Activated naive CD8-positive, alpha-beta T cell (primary cell): ENCODE results near the gene GALNT9.

Source experiments
- H3K27ac Mint-ChIP-seq: one replicate; pipeline ENCODE4 v1.8.0; 2021; ENCODE audit warnings: mixed read lengths
- H3K27me3 Mint-ChIP-seq: one replicate; pipeline ENCODE4 v1.8.0; 2021; ENCODE audit warnings: mixed read lengths
- H3K36me3 Mint-ChIP-seq: one replicate; pipeline ENCODE4 v1.8.0; 2021; ENCODE audit warnings: mixed read lengths
- H3K4me1 Mint-ChIP-seq: one replicate; pipeline ENCODE4 v1.8.0; 2021; ENCODE audit warnings: low read depth, mixed read lengths
- H3K4me3 Mint-ChIP-seq: one replicate; pipeline ENCODE4 v1.8.0; 2021; ENCODE audit warnings: mild to moderate bottlenecking, mixed read lengths
- H3K9me3 Mint-ChIP-seq: one replicate; pipeline ENCODE4 v1.8.0; 2021; ENCODE audit warnings: low read depth, mixed read lengths

GALNT9 gene

DNA sequence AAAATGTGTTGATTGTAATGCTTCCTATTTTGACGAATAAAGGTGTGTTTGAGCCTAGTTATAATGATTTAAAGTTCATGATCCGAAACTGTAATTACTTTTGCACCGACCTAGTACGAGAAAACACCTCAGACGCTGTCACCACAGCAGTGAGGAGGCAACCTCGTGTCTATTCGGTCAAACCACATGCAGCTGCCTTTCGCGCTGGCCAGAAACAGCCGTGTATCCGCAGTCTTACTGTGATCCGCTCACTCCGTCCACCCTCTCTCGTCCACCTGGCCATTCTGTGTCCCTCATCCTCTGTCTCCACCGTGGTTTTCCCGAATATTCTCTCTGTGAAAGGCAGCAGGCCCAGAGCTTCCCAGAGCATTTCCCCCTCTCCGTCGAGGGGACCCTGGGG, 118.1 kb downstream of the GALNT9 start:
- Mint-ChIP-seq H3K27me3 (peaks cover 2% of the 10 kb centered on the region), H3K4me3 (no peak overlapping the region), H3K4me1 (no peaks in the 10 kb centered on the region), H3K36me3 (no peaks in the 10 kb centered on the region), H3K9me3 (no peaks in the 10 kb centered on the region), H3K27ac (no peak overlapping the region)

DNA sequence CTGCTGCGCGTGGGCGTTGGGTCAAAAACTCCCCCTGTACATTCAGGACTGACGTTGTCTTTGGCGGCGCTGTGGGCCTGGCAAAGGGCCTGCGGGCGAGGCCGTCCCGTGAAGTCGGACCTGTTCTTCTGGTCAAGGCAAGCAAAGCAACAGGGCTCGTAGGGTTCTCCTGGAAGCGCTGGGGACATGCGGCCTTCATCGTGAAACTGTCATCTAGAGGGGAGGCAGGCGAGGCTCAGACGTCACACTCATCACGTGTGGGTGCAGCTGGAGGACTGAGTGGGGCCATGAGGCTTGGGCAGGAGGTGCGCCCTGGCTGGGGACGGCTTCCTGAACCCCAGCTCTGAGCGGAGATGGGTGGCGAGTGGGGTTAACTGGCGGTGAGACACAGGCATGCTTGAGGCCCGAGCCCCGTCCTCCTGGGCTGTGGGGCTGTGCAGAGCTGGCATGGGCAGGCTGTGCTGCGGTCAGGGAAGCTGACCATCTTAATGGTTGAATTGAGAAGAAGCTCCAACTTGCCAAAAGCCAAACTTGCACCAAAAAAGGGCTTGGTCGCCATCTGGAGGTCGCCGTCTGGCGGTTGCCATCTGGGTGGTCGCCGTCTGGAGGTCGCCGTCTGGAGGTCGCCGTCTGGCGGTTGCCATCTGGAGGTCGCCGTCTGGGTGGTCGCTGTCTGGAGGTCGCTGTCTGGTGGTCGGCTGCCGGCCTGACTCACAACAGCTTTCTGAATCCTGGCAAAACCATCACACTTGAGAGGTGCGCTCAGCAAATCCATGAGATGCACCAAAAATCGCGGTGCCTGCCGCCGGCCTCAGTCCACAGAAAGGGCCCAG, 119.0 kb downstream of the GALNT9 start:
- H3K36me3 Mint-ChIP-seq: no peaks in the 10 kb centered on the region

DNA sequence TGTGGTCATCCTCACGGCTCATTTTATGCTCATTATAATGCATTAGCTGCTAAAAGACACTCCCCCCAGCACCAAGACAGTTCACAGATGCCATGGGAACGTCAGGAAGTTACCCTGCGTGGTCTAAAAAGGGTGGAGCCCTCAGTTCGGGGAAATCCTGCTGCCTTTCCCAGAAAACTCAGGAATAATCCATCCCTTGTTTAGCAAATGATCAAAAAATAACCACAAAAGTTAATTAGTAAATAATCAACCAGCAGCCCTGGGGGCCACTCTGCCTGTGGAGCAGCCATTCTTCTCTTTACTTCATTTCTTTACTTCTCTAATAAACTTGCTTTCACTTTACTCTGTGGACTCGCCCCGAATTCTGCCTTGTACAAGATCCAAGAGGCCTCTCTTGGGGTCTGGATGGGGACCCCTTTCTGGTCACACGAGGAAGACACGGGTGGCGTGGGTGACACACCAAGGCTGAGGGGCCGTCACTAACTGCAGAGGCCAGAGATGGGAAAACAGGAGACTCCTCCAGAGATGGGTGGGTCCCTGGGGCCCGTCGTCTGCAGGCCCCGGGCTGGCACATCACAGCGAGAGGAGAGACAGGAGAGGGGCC, 119.7 kb downstream of the GALNT9 start:
- Mint-ChIP-seq H3K9me3 (no peaks in the 10 kb centered on the region), H3K36me3 (no peaks in the 10 kb centered on the region), H3K27ac (no peak overlapping the region), H3K4me1 (peaks cover 4% of the 10 kb centered on the region), H3K4me3 (no peak overlapping the region), H3K27me3 (no peaks in the 10 kb centered on the region)

More for the DNA sequence above, 119.0 kb downstream of the GALNT9 start:
- Mint-ChIP-seq H3K27me3 (no peaks in the 10 kb centered on the region), H3K4me3 (no peak overlapping the region), H3K4me1 (no peaks in the 10 kb centered on the region), H3K27ac (no peak overlapping the region), H3K9me3 (no peaks in the 10 kb centered on the region)

DNA sequence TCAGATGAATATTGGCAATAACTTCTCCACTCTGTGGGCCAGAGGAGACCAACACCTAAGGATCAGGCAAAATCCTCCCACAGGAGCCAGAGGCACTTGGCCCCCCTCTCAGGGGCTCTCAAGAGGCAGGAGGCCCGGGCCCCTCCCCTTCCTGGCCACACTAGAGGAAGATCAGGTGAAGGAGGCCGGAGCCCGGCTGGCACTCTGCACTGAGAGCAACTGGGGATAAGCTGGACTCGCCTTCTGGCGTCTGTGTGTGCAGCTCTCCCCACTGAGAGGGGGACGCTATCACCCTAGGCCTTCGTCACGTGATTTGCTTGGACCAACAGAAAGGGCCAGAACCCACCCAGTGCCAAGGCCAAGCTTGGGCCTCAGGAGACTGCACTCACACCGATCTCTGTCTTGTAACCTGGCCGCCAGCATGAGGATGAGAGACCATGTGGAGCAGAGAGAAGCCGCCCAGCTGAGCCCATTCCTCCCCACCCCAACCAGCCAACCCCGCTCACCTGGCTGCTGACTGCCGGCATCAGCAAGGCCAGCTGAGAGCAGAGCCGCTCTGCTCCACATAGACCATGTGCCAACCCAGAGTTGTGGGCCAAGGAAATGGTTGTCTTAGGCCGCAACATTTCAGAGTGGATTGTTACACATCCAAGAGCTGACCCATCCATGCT, 121.1 kb downstream of the GALNT9 start:
- H3K9me3 Mint-ChIP-seq: no peaks in the 10 kb centered on the region
- H3K4me3 Mint-ChIP-seq: no peak overlapping the region
- H3K27ac Mint-ChIP-seq: no peak overlapping the region
- H3K4me1 Mint-ChIP-seq: peaks cover 4% of the 10 kb centered on the region
- peaks cover 4% of the 10 kb centered on the region for H3K27me3 Mint-ChIP-seq
- no peaks in the 10 kb centered on the region for H3K36me3 Mint-ChIP-seq

DNA sequence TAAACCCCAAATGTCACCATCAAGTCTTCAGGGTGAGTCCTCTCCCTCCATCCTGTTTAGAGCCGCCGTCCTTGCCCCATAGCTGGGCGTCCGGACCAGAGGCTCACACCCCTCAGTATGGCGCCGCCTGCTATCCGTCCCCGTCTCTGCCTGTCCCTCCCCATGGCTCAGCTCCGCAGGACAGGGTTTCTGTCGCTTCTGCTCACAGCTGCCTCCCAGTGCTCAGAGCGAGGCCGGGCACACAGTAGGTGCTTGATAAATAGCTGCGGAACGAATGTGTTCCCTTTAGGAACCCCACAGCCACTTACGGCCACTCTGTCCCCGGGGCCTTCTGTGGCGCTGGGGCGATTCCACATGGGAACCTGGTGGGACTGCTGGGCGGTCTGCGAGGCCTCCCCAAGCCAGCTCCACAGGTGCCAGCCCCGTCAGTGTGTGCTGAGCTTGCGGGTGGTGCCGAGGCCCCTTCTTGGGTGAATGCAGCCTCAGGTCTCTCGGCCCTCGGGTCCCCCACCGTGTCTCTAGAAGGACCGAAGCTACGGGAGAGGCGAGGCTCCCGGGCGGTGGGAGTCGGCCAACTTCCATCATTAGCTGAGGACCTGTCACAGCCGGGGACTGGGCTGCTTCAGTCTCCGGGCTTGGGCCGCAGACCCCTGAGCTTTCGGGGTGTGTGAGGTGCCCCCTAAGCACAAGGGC, 122.2 kb downstream of the GALNT9 start:
- Mint-ChIP-seq H3K36me3 (no peaks in the 10 kb centered on the region), H3K4me3 (no peak overlapping the region), H3K27ac (no peak overlapping the region), H3K27me3 (peaks cover 7% of the 10 kb centered on the region), H3K4me1 (peaks cover 4% of the 10 kb centered on the region), H3K9me3 (no peaks in the 10 kb centered on the region)

DNA sequence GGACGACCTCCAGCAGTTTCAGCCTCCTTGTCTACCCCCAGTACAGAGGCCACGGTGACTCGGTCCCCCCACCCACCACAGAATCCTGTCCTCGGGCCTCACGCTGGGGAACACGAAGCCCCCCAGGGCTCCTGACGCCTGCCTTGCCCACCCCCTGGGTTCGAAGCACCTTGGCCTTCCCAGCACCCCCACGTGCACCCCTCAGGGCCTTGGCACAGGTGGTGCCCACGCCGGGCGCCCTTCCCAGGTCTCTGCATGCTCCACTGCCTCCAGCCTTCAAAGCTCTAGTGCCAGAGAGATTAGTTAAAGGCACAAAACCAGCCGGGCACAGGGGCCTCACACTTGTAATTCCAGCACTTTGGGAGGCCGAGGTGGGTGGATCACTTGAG, 123.3 kb downstream of the GALNT9 start:
- Mint-ChIP-seq H3K4me1 (peaks cover 4% of the 10 kb centered on the region), H3K4me3 (no peak overlapping the region), H3K36me3 (no peaks in the 10 kb centered on the region), H3K27me3 (peaks cover 8% of the 10 kb centered on the region), H3K27ac (no peak overlapping the region), H3K9me3 (no peaks in the 10 kb centered on the region)

DNA sequence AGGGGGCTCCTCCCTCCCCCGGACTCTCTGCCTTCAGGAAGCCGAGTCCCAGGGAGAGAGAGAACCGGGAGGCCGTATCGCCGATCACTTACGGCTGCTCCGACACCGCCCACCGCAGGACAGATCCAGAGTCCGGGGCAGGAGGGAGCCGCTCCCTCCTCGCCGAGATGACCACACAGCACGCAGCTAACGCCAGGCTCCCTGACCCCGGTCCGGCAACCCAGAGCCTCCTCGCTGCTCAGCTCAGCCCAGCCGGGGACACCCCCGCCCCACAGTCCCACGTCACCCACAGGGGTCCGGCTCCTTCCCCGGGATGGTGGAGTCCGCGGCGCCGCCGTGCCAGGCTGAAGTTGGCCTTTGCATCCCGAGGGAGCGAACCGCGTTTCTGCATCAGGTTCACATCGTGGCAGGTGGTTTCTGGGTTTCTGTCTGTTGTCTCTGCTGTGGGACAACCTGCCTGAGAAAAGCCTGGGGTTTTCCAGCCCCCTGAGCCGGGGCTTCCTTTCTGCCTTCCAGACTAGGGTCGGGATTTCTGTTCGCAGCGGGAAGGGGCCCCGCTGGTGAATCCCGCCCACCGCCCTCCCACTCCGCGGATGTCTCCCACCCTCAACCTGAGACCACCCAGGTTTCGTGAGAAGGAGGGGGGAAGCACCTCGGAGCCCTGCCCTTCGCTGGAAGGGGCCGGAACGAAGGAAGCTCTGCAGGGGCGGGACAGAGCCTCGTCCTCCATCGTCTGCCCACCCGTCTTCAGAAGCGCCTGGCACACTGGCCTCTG, 123.9 kb downstream of the GALNT9 start:
- Mint-ChIP-seq H3K36me3 (no peaks in the 10 kb centered on the region), H3K4me3 (no peak overlapping the region), H3K4me1 (peaks cover 4% of the 10 kb centered on the region), H3K9me3 (no peaks in the 10 kb centered on the region), H3K27me3 (peaks cover 8% of the 10 kb centered on the region), H3K27ac (no peak overlapping the region)

DNA sequence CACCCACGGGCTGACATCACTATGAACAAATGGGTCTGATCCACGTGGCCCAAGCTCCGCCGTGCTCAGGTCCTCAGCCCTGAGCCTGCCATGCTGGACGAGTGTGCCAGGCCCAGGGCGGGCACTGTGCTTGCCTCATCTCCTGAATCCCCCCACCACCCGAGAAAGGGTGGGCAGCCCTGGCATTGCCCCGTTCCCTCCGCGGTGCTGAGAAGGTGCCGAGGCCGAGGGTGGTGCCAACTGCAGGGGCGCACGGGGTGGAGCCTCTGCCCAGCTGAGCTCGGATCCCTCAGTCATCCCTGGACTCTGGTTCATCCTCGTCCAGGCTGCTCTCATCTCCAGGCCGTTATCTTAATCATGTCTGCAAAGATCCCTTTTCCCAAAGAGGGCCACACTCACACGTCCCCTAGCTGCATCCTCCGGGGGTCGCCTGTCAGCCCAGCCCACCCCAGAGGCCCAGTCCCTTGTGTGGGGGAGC, 124.6 kb downstream of the GALNT9 start:
- no peak overlapping the region for H3K27ac Mint-ChIP-seq
- no peaks in the 10 kb centered on the region for H3K36me3 Mint-ChIP-seq
- no peak overlapping the region for H3K4me3 Mint-ChIP-seq
- peaks cover 4% of the 10 kb centered on the region for H3K4me1 Mint-ChIP-seq
- peaks cover 8% of the 10 kb centered on the region for H3K27me3 Mint-ChIP-seq
- no peaks in the 10 kb centered on the region for H3K9me3 Mint-ChIP-seq

DNA sequence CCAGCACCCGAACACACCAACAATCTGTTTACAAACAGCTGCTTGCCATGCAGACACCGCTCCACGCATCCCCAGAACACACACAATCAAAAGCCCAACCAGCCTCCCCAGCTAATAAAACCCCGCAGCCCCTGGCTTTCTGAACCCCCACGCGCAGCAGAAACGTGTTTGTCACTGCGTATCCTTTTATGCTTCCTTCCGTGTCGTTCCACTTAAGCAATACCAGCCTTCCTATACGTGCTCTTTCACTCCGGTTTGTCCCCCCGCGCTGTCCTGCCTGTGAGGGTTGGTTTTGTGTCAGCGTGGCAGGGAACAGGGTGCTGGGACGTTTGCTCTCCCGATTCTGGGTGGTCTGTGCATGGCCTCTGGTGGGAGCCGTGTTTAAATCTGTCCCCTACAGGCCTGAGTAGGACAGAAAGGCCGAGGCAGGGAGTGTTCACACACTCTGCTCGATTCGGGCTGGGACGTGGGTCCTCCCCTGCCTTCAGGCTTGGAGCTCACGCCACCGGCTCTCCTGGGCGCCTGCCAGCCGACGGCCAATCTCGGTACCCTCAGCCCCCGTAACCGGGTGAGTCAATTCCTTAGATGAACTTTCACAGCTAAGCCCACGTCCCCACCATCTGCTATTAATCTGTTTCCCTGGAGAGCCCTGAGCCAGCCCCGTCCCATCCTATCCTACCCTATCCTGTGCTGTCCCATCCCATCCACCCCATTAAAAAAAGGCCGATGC, 125.2 kb downstream of the GALNT9 start:
- Mint-ChIP-seq H3K4me3 (no peak overlapping the region), H3K27ac (no peak overlapping the region), H3K36me3 (no peaks in the 10 kb centered on the region), H3K9me3 (no peaks in the 10 kb centered on the region), H3K4me1 (peaks cover 4% of the 10 kb centered on the region), H3K27me3 (peaks cover 8% of the 10 kb centered on the region)

DNA sequence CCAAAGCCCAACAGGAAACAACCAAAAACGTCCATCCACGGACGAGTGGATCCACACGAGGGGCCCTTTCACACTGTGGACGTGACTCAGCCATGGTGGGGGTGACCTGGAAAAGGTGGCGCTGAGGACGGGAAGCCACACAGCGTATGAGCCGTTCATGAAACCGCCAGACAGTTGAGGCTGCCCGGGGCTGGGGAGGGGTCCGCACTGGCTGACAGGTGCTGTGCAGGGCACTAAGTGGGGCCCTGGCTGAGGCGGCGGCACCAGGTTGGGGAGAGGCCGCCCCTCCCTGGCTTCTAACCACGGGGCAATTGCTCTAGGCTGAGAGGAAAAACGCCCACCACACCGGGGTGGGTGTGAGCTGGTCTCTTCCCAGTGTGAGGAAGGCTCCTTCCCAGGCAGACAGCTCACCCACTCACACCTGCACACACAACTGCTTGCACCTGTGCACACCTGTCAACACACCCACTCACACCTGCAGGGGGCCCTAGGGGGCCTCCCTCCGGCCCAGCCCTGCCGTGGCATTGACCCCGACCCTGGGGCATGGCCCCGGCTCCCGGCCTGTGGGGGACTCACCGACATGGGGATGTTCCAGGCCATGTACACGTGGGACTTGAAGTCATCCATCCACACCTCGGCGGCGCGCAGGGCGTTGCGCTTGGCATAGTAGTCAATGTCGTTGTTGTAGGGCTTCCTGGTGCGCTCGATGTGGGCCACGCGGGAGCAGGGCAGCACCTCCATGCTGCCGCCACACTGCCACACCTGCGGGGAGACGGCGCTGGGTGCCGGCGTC, 126.3 kb downstream of the GALNT9 start:
- Mint-ChIP-seq H3K9me3 (no peaks in the 10 kb centered on the region), H3K4me1 (peaks cover 4% of the 10 kb centered on the region), H3K27ac (no peak overlapping the region), H3K36me3 (no peaks in the 10 kb centered on the region), H3K27me3 (peaks cover 8% of the 10 kb centered on the region), H3K4me3 (no peak overlapping the region)

DNA sequence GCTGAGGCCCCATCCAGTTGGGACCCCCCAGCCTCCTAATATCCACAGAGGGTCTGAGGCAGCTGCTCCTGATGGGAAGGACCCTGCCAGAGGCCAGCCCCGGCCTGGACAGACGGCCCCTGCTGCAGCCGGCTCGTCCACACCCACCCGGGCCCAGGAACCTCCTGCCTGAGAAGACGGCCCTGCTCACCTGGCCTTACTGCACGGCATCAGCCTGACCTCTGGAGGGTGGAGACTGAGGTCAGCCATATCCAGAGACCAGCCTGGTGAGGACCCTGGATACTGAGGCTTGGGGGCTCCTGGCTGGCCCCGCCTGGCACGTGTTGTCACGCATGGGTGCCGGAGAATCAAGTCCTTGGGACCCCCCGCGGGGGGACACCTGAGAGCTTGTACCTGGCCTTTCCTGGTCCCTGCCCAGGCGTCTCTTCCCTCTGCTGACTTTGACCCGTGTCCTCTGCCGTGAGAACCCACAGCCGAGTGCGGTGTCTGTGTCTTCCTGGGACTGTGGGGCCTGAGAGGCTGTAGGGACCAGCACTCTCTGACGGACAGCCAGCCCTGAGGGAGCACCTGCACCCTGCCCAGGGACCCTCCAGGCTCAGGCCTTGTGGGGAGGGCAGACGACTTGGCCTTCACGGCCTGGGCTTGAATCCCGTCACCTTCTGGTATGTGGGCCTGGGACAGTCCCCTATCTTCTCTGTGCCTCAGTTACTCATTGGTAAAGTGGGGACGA, 127.8 kb downstream of the GALNT9 start:
- H3K4me3 Mint-ChIP-seq: no peak overlapping the region
- peaks cover 4% of the 10 kb centered on the region for H3K4me1 Mint-ChIP-seq
- no peaks in the 10 kb centered on the region for H3K9me3 Mint-ChIP-seq
- peaks cover 8% of the 10 kb centered on the region for H3K27me3 Mint-ChIP-seq
- H3K36me3 Mint-ChIP-seq: no peaks in the 10 kb centered on the region
- H3K27ac Mint-ChIP-seq: no peak overlapping the region

DNA sequence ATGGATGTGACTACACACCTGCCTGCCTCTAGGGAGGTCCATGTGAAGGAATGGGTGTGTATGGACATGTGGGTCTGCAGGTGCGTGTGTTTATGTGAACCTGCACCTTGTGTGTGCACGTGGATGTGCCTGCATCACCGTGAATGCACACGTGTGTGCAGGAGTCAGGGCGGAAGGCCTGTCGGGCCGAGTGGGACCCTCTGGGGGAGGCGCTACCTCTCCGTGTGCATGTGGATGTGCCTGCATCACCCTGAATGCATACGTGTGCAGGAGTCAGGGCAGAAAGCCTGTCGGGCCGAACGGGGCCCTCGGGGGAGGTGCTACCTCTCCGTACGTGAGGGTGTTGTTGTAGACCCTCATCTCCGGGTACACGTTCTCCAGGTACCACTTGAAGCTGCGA, 128.6 kb downstream of the GALNT9 start:
- Mint-ChIP-seq H3K4me3 (no peak overlapping the region), H3K27me3 (peaks cover 8% of the 10 kb centered on the region), H3K4me1 (peaks cover 4% of the 10 kb centered on the region), H3K27ac (no peak overlapping the region), H3K36me3 (no peaks in the 10 kb centered on the region), H3K9me3 (no peaks in the 10 kb centered on the region)
